Erythroblast (primary cell): ENCODE data around the gene LRRC47.

Experiments
- GATA1 ChIP-seq: IDR thresholded peaks from 2 replicates; pipeline ENCODE4 v1.6.1; 2011; ENCODE audit warnings: low read depth, mild to moderate bottlenecking, control low read depth, low read length, moderate library complexity
- POLR2A ChIP-seq: IDR thresholded peaks from 2 replicates; pipeline ENCODE4 v1.6.1; 2011; ENCODE audit warnings: mild to moderate bottlenecking, low read length

GRCh38 chr1:3767328-3767925 is 28.9 kb downstream of the LRRC47 start:
- TF ChIP-seq POLR2A (peak; percentile 3), GATA1 (no peak)
